K562 (cell line): ENCODE measurements around the gene SH2D5. TPM values are rescaled to one million over a fixed set of nuclear protein-coding genes. Genes with fewer than 3 reads are reported as not detected.

Experiments used
- ATAC-seq: fragments of 200-7000 bp; cut with Tn5 transposase; 3 replicates; pipeline ENCODE4 v1.9.1; 2020; ENCODE audit warnings: moderate library complexity
- BruUV-seq: library from RNA; stranded (reverse); fragments of 400-500 nt; replicated peaks from 2 replicates; lab custom pipeline; 2021; lab: Mats Ljungman, UMichigan
- CTCF ChIA-PET: fragments of 300-600 bp; formaldehyde crosslinking; extraction: SDS; loops from one replicate; lab custom pipeline; 2021; ENCODE audit warnings: low intra/inter-chr PET ratio; lab: Yijun Ruan, JAX
- POLR2A ChIA-PET: fragments of 300-600, 350-650 bp; sonication (Branson Sonifier 250); formaldehyde crosslinking; extraction: SDS; loops from one replicate; lab custom pipeline; 2021; ENCODE audit warnings: antibody characterized with exemption, inconsistent platforms; lab: Yijun Ruan, JAX
- DNase-seq, 4 experiments: peaks; one replicate each; pipeline versions ENCODE4 v3.0.0 to v3.0.0-alpha.2; 2011 to 2018; ENCODE audit warnings: low spot score in 3 of 4, mixed read lengths in 3 of 4; ENCODE audit errors: extremely low read depth in 1 of 4
- FAIRE-seq: peaks from 2 replicates; lab custom pipeline; 2011; peaks lifted over from hg19 to GRCh38; lab: Jason Lieb, UNC
- H2AFZ ChIP-seq: 2 replicates; pipeline ENCODE4 v1.6.0; 2011; ENCODE audit warnings: low read depth, low read length, control low read depth, inconsistent platforms
- H3K27ac ChIP-seq: fragments of 200-600 bp; 3 replicates; pipeline ENCODE4 v1.8.0; 2011; ENCODE audit warnings: low read depth, mild to moderate bottlenecking, control low read depth, inconsistent platforms, low read length, moderate library complexity, mixed read lengths; ENCODE audit errors: extremely low read depth
- H3K27me3 ChIP-seq, 2 experiments: fragments of 300-600 bp in 1 of 2; 2 replicates in 1 of 2; 3 replicates in 1 of 2; pipeline versions ENCODE4 v1.6.0 to v1.8.0; 2011; ENCODE audit warnings: inconsistent platforms in 2 of 2, low read length in 2 of 2, mild to moderate bottlenecking in 1 of 2, mixed read lengths in 1 of 2, moderate library complexity in 1 of 2; ENCODE audit not compliant: control insufficient read depth in 2 of 2, insufficient read depth in 2 of 2
- H3K36me3 ChIP-seq: fragments of 300-600 bp; 3 replicates; pipeline ENCODE4 v1.8.0; 2011; ENCODE audit warnings: mild to moderate bottlenecking, low read length, inconsistent platforms; ENCODE audit not compliant: control insufficient read depth, insufficient read depth
- H3K4me1 ChIP-seq, 2 experiments: fragments of 200-600 bp in 1 of 2; replicated peaks in 1 of 2; 2 replicates in 1 of 2; 3 replicates in 1 of 2; pipeline versions ENCODE4 v1.5.1 to v1.8.0; 2011; ENCODE audit warnings: inconsistent platforms in 2 of 2, low read length in 2 of 2, mild to moderate bottlenecking in 1 of 2, mixed read lengths in 1 of 2, moderate library complexity in 1 of 2; ENCODE audit not compliant: control insufficient read depth in 2 of 2, insufficient read depth in 2 of 2
- H3K4me2 ChIP-seq: 2 replicates; pipeline ENCODE4 v1.6.1; 2011; ENCODE audit warnings: low read length, control low read depth, inconsistent platforms, mixed read lengths; ENCODE audit not compliant: insufficient read depth
- H3K4me3 ChIP-seq: fragments of 200-600 bp; sonication (generic), shearing (Covaris generic); 2 replicates; pipeline ENCODE4 v1.5.1; 2016; ENCODE audit warnings: control low read depth, inconsistent platforms
- H3K79me2 ChIP-seq: fragments of 200-600 bp; 3 replicates; pipeline ENCODE4 v1.8.0; 2011; ENCODE audit warnings: low read length, inconsistent platforms; ENCODE audit not compliant: control insufficient read depth, insufficient read depth
- H3K9ac ChIP-seq, 2 experiments: 2 replicates each; pipeline versions ENCODE4 v1.6.0 to v1.6.1; 2011; ENCODE audit warnings: low read depth in 2 of 2, low read length in 2 of 2, control low read depth in 1 of 2, inconsistent platforms in 1 of 2, mild to moderate bottlenecking in 1 of 2, mixed read lengths in 1 of 2; ENCODE audit not compliant: insufficient read depth in 1 of 2
- H3K9me1 ChIP-seq: one replicate; pipeline ENCODE4 v1.6.0; 2011; ENCODE audit warnings: inconsistent platforms, mild to moderate bottlenecking, low read length, moderate library complexity; ENCODE audit not compliant: control insufficient read depth, insufficient read depth
- H3K9me3 ChIP-seq: replicated peaks from 2 replicates; pipeline ENCODE4 v1.5.1; 2011; ENCODE audit warnings: low read depth, low read length, inconsistent platforms; ENCODE audit not compliant: control insufficient read depth, insufficient read depth
- H4K20me1 ChIP-seq: replicated peaks from 2 replicates; pipeline ENCODE4 v1.6.1; 2011; ENCODE audit warnings: low read length, inconsistent platforms, mixed read lengths; ENCODE audit not compliant: control insufficient read depth, insufficient read depth
- CEBPG ChIP-seq, 3 experiments: fragments of 200-800 bp in 1 of 3; sonication (Bioruptor generic) in 1 of 3; sonication (generic) in 1 of 3; formaldehyde crosslinking in 1 of 3; IDR thresholded peaks in 2 of 3; conservative IDR thresholded peaks in 1 of 3; 2 replicates each; pipeline versions ENCODE4 v1.6.1 to v1.8.0; 2016 to 2022; ENCODE audit warnings: missing compliant biosample characterization in 2 of 3, missing genetic modification characterization in 2 of 3, mild to moderate bottlenecking in 1 of 3, missing genetic modification reagents in 1 of 3
- MYBL2 ChIP-seq, 2 experiments: fragments of 450-650 bp in 1 of 2; sonication (generic) in 1 of 2; formaldehyde crosslinking in 1 of 2; IDR thresholded peaks; 2 replicates each; pipeline versions ENCODE4 v1.6.1 to v1.8.1; 2017 to 2022; ENCODE audit warnings: borderline replicate concordance in 1 of 2, inconsistent platforms in 1 of 2, low read depth in 1 of 2, mild to moderate bottlenecking in 1 of 2, missing genetic modification reagents in 1 of 2, moderate library complexity in 1 of 2
- ZNF23 ChIP-seq: fragments of 250-450 bp; sonication (Bioruptor Pico); IDR thresholded peaks from 2 replicates; pipeline ENCODE4 v1.4.0; 2020; ENCODE audit warnings: mild to moderate bottlenecking
- WGBS: fragments of 100-300 bp; shearing (Covaris generic); methylation state at CpG from one replicate; pipeline ENCODE4 v1.1.6; 2016; ENCODE audit warnings: low coverage, mixed read lengths; ENCODE audit not compliant: insufficient coverage; ENCODE audit errors: missing lambda C conversion rate; 5-methylcytosine and 5-hydroxymethylcytosine counted together
- in situ Hi-C: fragments of 300-500 bp; cut with MboI; formaldehyde crosslinking; loops from 4 replicates; pipeline ENCODE4 v1.15.0; 2018; ENCODE audit warnings: inconsistent platforms, mixed read lengths
- intact Hi-C: fragments of 100-400 bp; cut with micrococcal nuclease; formaldehyde crosslinking; loops from 2 replicates; pipeline ENCODE4 v1.14.2; 2022
- polyA plus RNA-seq, 8 experiments: library from polyadenylated mRNA; depleted of rRNA in 4 of 8; stranded (reverse) in 5 of 8; unstranded in 3 of 8; fragments of >200 nt; fragmentation: Nextera tagmentation in 2 of 8; fragmentation: Illumina TruSeq in 1 of 8; extraction: Ambion mirVana in 2 of 8; extraction: Trizol in 1 of 8; gene quantifications; 2 replicates each; pipeline versions ENCODE4 v1.2.1 to v1.2.3, GENCODE V29; 2011 to 2014; ENCODE audit warnings: inconsistent platforms in 1 of 8, missing spikeins in 1 of 8
- total RNA-seq, 7 experiments: library from RNA; depleted of rRNA in 6 of 7; stranded (reverse); fragments of >200 nt in 6 of 7; fragmentation: Illumina TruSeq in 2 of 7; extraction: Trizol in 2 of 7; gene quantifications; 2 replicates each; pipeline versions ENCODE4 v1.2.1 to v1.2.3, GENCODE V29; 2011 to 2021; ENCODE audit warnings: low replicate concordance in 1 of 7
- TF ChIP-seq, protein P1 (sequence below): fragments of 250-450 bp; sonication (Bioruptor Pico); IDR thresholded peaks from 2 replicates; pipeline ENCODE4 v1.5.0; 2022; ENCODE audit warnings: mild to moderate bottlenecking
- TF ChIP-seq, protein P2 (sequence below), 2 experiments: fragments of 450-650 bp in 1 of 2; sonication (generic) in 1 of 2; formaldehyde crosslinking in 1 of 2; IDR thresholded peaks in 1 of 2; conservative IDR thresholded peaks in 1 of 2; 2 replicates each; pipeline versions ENCODE4 v1.6.1 to v1.8.1; 2016 to 2023; ENCODE audit warnings: mild to moderate bottlenecking in 2 of 2, moderate library complexity in 2 of 2, inconsistent platforms in 1 of 2, missing genetic modification reagents in 1 of 2

The SH2D5 gene
- total and polyA plus RNA-seq, 9 of the 15 experiments (the other 6 are each of a cell fraction or from before 2014, with no cell fraction given), result 0.06 to 0.11 TPM; not detected in 7

DNA sequence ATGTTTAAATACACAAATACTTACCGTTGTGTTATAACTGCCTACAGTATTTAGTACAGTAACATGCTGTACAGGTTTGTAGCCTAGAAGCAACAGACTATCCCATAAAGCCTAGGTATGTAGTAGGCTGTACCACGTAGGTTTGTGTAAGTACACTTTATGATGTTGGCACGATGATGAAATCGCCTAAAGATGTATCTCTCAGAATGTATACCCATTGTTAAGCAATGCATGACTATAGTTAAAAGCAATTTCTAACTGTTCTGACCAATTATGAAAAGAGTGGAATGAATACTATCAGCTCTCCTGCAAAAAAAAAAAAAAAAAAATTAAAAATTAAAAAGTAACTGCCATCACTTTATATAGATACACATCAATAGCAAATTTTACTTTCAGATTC, 43.2 kb upstream of the SH2D5 start:
- TF ChIP-seq, protein P1, sequence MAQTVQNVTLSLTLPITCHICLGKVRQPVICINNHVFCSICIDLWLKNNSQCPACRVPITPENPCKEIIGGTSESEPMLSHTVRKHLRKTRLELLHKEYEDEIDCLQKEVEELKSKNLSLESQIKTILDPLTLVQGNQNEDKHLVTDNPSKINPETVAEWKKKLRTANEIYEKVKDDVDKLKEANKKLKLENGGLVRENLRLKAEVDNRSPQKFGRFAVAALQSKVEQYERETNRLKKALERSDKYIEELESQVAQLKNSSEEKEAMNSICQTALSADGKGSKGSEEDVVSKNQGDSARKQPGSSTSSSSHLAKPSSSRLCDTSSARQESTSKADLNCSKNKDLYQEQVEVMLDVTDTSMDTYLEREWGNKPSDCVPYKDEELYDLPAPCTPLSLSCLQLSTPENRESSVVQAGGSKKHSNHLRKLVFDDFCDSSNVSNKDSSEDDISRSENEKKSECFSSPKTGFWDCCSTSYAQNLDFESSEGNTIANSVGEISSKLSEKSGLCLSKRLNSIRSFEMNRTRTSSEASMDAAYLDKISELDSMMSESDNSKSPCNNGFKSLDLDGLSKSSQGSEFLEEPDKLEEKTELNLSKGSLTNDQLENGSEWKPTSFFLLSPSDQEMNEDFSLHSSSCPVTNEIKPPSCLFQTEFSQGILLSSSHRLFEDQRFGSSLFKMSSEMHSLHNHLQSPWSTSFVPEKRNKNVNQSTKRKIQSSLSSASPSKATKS (CRISPR knock-in tag), result no peak
- TF ChIP-seq CEBPG (CRISPR knock-in tag; IDR thresholded peaks at IDR 0.05) (no peak), CEBPG (tag; conservative IDR thresholded peaks at IDR 0.05 in 1 of 2, IDR thresholded peaks at IDR 0.05 in 1 of 2) (peak in 1 of 2 experiments; percentile 11; a peak in 1 of 4 replicates), ZNF23 (CRISPR knock-in tag) (no peak), MYBL2 (IDR thresholded peaks at IDR 0.05; ENCODE audit: low read depth) (0 out of 2 replicates have a peak, but pooled peaks have one; percentile 11), MYBL2 (CRISPR knock-in tag; IDR thresholded peaks at IDR 0.05; ENCODE audit: borderline replicate concordance) (no peak)
- TF ChIP-seq, protein P2, sequence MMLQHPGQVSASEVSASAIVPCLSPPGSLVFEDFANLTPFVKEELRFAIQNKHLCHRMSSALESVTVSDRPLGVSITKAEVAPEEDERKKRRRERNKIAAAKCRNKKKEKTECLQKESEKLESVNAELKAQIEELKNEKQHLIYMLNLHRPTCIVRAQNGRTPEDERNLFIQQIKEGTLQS (IDR thresholded peaks at IDR 0.05), result peak; percentile 33; the same call in 1 of the 2 replicates
- TF ChIP-seq, protein P2 (CRISPR knock-in tag; conservative IDR thresholded peaks at IDR 0.05), result no peak
- FAIRE-seq, result no peak
- WGBS, result 93% methylated on average over 4 of the region's 4 CpGs
- H3K27me3 ChIP-seq, result no peaks in the 10 kb centered on the region
- ChIA-PET CTCF (no interaction called here), POLR2A (interaction anchor here (6.4 kb wide), 1 partner anchor 11 kb away, joined by 44 read pairs; the partner anchor contains the start of gene HP1BP3)
- H3K9ac ChIP-seq, result no peak overlapping the region
- H3K79me2 ChIP-seq, result peaks cover 64% of the 10 kb centered on the region
- no peak overlapping the region for H3K27ac ChIP-seq
- H3K4me3 ChIP-seq, result no peak overlapping the region
- no peak overlapping the region for H3K4me2 ChIP-seq
- in situ Hi-C loops (no loop called here), intact Hi-C loops (no loop called here)
- no peaks in the 10 kb centered on the region for H3K4me1 ChIP-seq
- no peak for DNase-seq
- peaks cover 94% of the 10 kb centered on the region for H3K36me3 ChIP-seq
- no peak for ATAC-seq
- H2AFZ ChIP-seq, result no peak overlapping the region
- no peaks in the 10 kb centered on the region for H3K9me3 ChIP-seq
- no peaks in the 10 kb centered on the region for H3K9me1 ChIP-seq
- H4K20me1 ChIP-seq, result 0 out of 2 replicates have a peak, but pooled peaks cover 9% of the 10 kb centered on the region
- BruUV-seq, result no TSS peak
